Parathyroid adenoma (tissue), 2 donors: ENCODE measurements around the gene TNFRSF11A.

ENCODE experiments used
- H2AFZ ChIP-seq: fragments of 300-600 bp; sonication (generic); one replicate; pipeline ENCODE4 v1.7.0; 2017; ENCODE audit warnings: antibody characterized with exemption, mild to moderate bottlenecking
- H3K27ac ChIP-seq: fragments of 300-600 bp; sonication (generic); one replicate; pipeline ENCODE4 v1.7.0; 2017
- H3K27me3 ChIP-seq: fragments of 300-600 bp; sonication (generic); one replicate; pipeline ENCODE4 v1.7.0; 2017; ENCODE audit warnings: low read length; ENCODE audit not compliant: control insufficient read depth, insufficient read depth
- H3K36me3 ChIP-seq: fragments of 300-600 bp; sonication (generic); one replicate; pipeline ENCODE4 v1.7.0; 2017; ENCODE audit warnings: low read length; ENCODE audit not compliant: control insufficient read depth, insufficient read depth
- H3K4me1 ChIP-seq: fragments of 300-600 bp; sonication (generic); one replicate; pipeline ENCODE4 v1.7.0; 2017; ENCODE audit warnings: control low read depth
- H3K4me2 ChIP-seq: fragments of 300-600 bp; sonication (generic); one replicate; pipeline ENCODE4 v1.7.0; 2017; ENCODE audit warnings: low read length
- H3K4me3 ChIP-seq: fragments of 300-600 bp; sonication (generic); one replicate; pipeline ENCODE4 v1.7.0; 2017; ENCODE audit warnings: low read depth, low read length
- H3K79me2 ChIP-seq: fragments of 300-600 bp; sonication (generic); one replicate; pipeline ENCODE4 v1.7.0; 2017; ENCODE audit warnings: control low read depth
- H3K9ac ChIP-seq: fragments of 300-600 bp; sonication (generic); one replicate; pipeline ENCODE4 v1.7.0; 2017; ENCODE audit warnings: mild to moderate bottlenecking
- H3K9me3 ChIP-seq: fragments of 300-600 bp; sonication (generic); one replicate; pipeline ENCODE4 v1.7.0; 2017; ENCODE audit warnings: low read length; ENCODE audit not compliant: control insufficient read depth
- CTCF ChIP-seq: fragments of 300-600 bp; sonication (generic); IDR thresholded peaks from one replicate; pipeline ENCODE4 v1.7.0; 2017; ENCODE audit warnings: antibody characterized with exemption, mild to moderate bottlenecking
- donor health status: primary hyperparathyroidism.

The TNFRSF11A gene

GRCh38 chr18:62337336-62337735, 12.2 kb downstream of the TNFRSF11A start:
- H3K4me1 ChIP-seq: no peaks in the 10 kb centered on the region
- H3K4me2 ChIP-seq: no peak overlapping the region
- no peak overlapping the region for H3K4me3 ChIP-seq
- H3K79me2 ChIP-seq: no peaks in the 10 kb centered on the region
- H2AFZ ChIP-seq: no peak overlapping the region
- no peak for TF ChIP-seq CTCF
- no peaks in the 10 kb centered on the region for H3K36me3 ChIP-seq
- no peak overlapping the region for H3K27ac ChIP-seq
- H3K9me3 ChIP-seq: no peaks in the 10 kb centered on the region
- H3K9ac ChIP-seq: no peak overlapping the region
- H3K27me3 ChIP-seq: no peaks in the 10 kb centered on the region

GRCh38 chr18:62338446-62339105, 13.5 kb downstream of the TNFRSF11A start:
- H3K4me1 ChIP-seq: no peaks in the 10 kb centered on the region
- H3K36me3 ChIP-seq: no peaks in the 10 kb centered on the region
- no peaks in the 10 kb centered on the region for H3K9me3 ChIP-seq
- no peak for TF ChIP-seq CTCF
- H3K9ac ChIP-seq: no peak overlapping the region
- H3K4me3 ChIP-seq: no peak overlapping the region
- H2AFZ ChIP-seq: no peak overlapping the region
- H3K79me2 ChIP-seq: no peaks in the 10 kb centered on the region
- no peak overlapping the region for H3K27ac ChIP-seq
- no peaks in the 10 kb centered on the region for H3K27me3 ChIP-seq
- no peak overlapping the region for H3K4me2 ChIP-seq

GRCh38 chr18:62339106-62339988, 14.2 kb downstream of the TNFRSF11A start:
- H3K27me3 ChIP-seq: no peaks in the 10 kb centered on the region
- TF ChIP-seq CTCF: no peak
- no peak overlapping the region for H3K9ac ChIP-seq
- H2AFZ ChIP-seq: no peak overlapping the region
- no peaks in the 10 kb centered on the region for H3K36me3 ChIP-seq
- no peaks in the 10 kb centered on the region for H3K9me3 ChIP-seq
- no peaks in the 10 kb centered on the region for H3K79me2 ChIP-seq
- no peak overlapping the region for H3K4me2 ChIP-seq
- no peaks in the 10 kb centered on the region for H3K4me1 ChIP-seq
- no peak overlapping the region for H3K27ac ChIP-seq
- no peak overlapping the region for H3K4me3 ChIP-seq

- Histone ChIP-seq H3K36me3 (no peaks in the 10 kb centered on the region), H3K4me1 (no peaks in the 10 kb centered on the region), H3K79me2 (no peaks in the 10 kb centered on the region), H3K4me3 (no peak overlapping the region), H3K9me3 (no peaks in the 10 kb centered on the region), H3K9ac (no peak overlapping the region), H3K27me3 (no peaks in the 10 kb centered on the region), H2AFZ (no peak overlapping the region), H3K4me2 (no peak overlapping the region), H3K27ac (no peak overlapping the region)
- TF ChIP-seq CTCF: no peak
These were observed 15.9 kb downstream of the TNFRSF11A start for GRCh38 chr18:62340996-62341395.
